ENCODE measurements around the gene KCNQ1.

DNA sequence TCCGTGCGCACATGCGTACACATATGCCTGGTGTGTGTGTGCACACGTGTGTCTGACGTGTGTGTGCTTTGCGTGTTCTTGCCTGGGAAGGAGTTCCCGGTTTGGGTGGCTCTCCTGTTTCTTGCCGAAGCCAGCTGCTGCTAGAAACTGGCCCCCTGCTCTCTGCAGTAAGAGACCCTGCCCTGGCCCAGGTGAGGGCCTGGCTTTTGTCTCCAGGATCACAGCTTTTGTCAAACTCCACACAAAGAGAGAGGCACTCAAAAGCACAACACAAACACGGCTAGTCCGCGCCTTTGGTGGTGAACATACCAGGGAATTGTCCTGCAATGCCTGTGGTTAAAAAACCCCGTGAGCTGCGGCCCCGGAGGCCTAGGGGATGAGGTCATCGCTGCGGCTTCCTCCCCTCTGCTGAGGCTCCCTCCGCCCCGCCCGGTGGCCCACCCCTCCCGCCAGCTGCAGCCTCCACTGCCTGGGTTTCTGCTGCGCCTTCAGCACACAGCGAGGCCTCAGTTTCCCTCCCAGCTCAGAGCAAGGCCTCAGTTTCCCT lies 88.9 kb downstream of the KCNQ1 start:
- no peak for TF ChIP-seq POLR2AphosphoS5 (IDR thresholded peaks at IDR 0.05)
- TF ChIP-seq, protein P1, sequence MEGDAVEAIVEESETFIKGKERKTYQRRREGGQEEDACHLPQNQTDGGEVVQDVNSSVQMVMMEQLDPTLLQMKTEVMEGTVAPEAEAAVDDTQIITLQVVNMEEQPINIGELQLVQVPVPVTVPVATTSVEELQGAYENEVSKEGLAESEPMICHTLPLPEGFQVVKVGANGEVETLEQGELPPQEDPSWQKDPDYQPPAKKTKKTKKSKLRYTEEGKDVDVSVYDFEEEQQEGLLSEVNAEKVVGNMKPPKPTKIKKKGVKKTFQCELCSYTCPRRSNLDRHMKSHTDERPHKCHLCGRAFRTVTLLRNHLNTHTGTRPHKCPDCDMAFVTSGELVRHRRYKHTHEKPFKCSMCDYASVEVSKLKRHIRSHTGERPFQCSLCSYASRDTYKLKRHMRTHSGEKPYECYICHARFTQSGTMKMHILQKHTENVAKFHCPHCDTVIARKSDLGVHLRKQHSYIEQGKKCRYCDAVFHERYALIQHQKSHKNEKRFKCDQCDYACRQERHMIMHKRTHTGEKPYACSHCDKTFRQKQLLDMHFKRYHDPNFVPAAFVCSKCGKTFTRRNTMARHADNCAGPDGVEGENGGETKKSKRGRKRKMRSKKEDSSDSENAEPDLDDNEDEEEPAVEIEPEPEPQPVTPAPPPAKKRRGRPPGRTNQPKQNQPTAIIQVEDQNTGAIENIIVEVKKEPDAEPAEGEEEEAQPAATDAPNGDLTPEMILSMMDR (IDR thresholded peaks at IDR 0.05), result no peak
